ENCODE data around the gene PFDN1. TPM values are rescaled to one million over a fixed set of nuclear protein-coding genes. Genes with fewer than 3 reads are reported as not detected.

The PFDN1 gene
- total RNA-seq, 1 donor from 2014 or later, result 135 TPM

DNA sequence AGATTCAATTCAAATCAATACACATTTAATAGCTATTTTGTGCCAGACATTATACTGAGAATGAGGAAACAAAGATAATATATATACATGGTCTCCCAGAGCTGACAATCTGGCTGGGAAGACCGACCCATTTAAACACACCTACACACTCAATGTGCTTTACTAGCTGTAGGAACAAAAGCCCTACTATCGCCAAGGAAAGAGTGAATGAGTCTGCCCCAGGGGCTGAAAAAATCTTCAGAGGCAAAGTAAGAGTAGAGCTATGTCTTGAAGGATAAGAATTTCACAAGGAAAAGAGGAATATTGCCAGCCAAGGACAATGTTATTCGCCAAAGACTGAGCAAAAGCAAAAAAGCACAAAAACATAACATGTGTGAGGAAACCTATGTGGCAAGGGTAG lies 6.6 kb downstream of the PFDN1 start:
- TF ChIP-seq, protein P1, sequence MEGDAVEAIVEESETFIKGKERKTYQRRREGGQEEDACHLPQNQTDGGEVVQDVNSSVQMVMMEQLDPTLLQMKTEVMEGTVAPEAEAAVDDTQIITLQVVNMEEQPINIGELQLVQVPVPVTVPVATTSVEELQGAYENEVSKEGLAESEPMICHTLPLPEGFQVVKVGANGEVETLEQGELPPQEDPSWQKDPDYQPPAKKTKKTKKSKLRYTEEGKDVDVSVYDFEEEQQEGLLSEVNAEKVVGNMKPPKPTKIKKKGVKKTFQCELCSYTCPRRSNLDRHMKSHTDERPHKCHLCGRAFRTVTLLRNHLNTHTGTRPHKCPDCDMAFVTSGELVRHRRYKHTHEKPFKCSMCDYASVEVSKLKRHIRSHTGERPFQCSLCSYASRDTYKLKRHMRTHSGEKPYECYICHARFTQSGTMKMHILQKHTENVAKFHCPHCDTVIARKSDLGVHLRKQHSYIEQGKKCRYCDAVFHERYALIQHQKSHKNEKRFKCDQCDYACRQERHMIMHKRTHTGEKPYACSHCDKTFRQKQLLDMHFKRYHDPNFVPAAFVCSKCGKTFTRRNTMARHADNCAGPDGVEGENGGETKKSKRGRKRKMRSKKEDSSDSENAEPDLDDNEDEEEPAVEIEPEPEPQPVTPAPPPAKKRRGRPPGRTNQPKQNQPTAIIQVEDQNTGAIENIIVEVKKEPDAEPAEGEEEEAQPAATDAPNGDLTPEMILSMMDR (IDR thresholded peaks at IDR 0.05), result no peak
- Histone ChIP-seq H3K4me1 (peaks cover 0 to 49% of the 10 kb centered on the region in 2 donors), H3K27ac (peak overlapping the region; percentile 56 to 62), H3K36me3 (peaks cover 0 to 5% of the 10 kb centered on the region in 2 donors), H3K4me3 (no peak overlapping the region), H3K9me3 (no peaks in the 10 kb centered on the region), H3K27me3 (no peaks in the 10 kb centered on the region)
- DNase-seq (ENCODE audit: low spot score in 2 of 2), result no peak
- intact Hi-C loops (cut with DNase I), result loop anchor here (2.0 to 5.0 kb wide), 2 partner anchors 27 to 54 kb away; no protein-coding TSS in a partner anchor

DNA sequence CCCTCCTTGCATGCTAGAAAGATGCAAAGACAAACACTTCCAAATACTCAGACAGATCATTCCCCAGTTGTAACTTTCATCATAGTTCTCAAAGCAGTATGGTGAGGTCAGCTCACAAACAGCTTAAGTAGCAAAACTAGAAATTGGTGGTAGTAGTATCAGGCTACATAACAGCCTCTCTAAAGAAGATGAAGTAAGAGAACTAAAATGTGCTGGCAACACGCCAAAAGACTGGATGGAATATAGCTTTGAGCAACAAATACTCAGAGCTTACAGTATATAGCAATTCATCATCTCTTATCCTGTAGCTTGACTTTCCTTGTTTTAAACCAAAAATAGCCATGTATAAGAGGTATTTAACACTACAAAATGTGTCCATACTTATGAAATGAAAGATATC lies 7.5 kb downstream of the PFDN1 start:
- DNase-seq (ENCODE audit: low spot score in 2 of 2), result peak in 1 of 2 donors; percentile 84
- Histone ChIP-seq H3K4me3 (no peak overlapping the region), H3K27me3 (no peaks in the 10 kb centered on the region), H3K27ac (peak overlapping the region; percentile 52 to 74), H3K9me3 (no peaks in the 10 kb centered on the region), H3K4me1 (peaks cover 0 to 48% of the 10 kb centered on the region in 2 donors), H3K36me3 (peaks cover 0 to 5% of the 10 kb centered on the region in 2 donors)
- TF ChIP-seq, protein P1 (IDR thresholded peaks at IDR 0.05), result no peak
- intact Hi-C loops (cut with DNase I), result loop anchor here (2.0 to 5.0 kb wide), 2 partner anchors 53 to 105 kb away; partner anchors contain the start of gene ANKHD1

DNA sequence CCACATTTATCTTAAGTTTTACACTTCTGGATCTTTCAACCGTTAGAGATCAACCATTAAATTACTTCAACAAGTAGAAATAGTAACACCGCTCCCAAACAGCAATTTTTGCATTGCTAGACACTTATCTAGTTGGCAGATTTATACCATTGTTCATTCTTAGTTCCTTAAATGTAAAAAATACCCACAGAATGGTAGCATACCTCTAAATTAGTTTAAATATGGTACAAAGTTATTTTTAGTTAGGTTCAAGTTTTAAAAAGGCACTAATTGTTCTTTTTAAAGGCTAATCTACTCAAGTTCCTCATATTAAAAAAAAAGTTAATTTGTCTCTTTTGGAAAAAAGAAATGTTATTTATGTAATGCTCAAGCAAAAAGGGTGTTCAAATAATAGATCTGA lies 8.1 kb downstream of the PFDN1 start:
- H3K4me1 ChIP-seq, result peaks cover 0 to 48% of the 10 kb centered on the region in 2 donors
- no peaks in the 10 kb centered on the region for H3K27me3 ChIP-seq
- TF ChIP-seq, protein P1 (IDR thresholded peaks at IDR 0.05), result no peak
- DNase-seq (ENCODE audit: low spot score in 2 of 2), result no peak
- no peaks in the 10 kb centered on the region for H3K36me3 ChIP-seq
- no peaks in the 10 kb centered on the region for H3K9me3 ChIP-seq
- no peak overlapping the region for H3K4me3 ChIP-seq
- peak overlapping the region; percentile 52 to 74 for H3K27ac ChIP-seq
- intact Hi-C loops (cut with DNase I), result loop anchor here (2.0 to 5.0 kb wide), 2 partner anchors 52 to 106 kb away; partner anchors contain the start of gene ANKHD1

DNA sequence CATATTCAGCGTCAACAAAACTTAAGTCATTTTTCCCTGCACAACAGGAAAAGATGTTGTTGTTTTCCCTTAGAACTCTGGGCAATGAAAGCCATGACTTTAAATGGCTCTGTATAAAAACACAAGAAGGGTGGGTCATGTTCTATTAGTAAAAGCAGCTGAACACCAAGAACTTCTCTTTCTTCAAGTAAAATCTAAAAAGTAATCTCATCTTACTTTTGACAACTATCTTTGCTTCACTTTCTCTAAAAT lies 9.1 kb downstream of the PFDN1 start:
- no peaks in the 10 kb centered on the region for H3K9me3 ChIP-seq
- DNase-seq (ENCODE audit: low spot score in 2 of 2), result no peak
- H3K27ac ChIP-seq, result peak overlapping the region; percentile 52 to 74
- no peaks in the 10 kb centered on the region for H3K36me3 ChIP-seq
- H3K4me3 ChIP-seq, result no peak overlapping the region
- H3K27me3 ChIP-seq, result no peaks in the 10 kb centered on the region
- TF ChIP-seq, protein P1 (IDR thresholded peaks at IDR 0.05), result no peak
- intact Hi-C loops (cut with DNase I), result loop anchor here (2.0 kb wide), 1 partner anchor 107 kb away; the partner anchor contains the start of gene ANKHD1
- peaks cover 0 to 43% of the 10 kb centered on the region in 2 donors for H3K4me1 ChIP-seq

DNA sequence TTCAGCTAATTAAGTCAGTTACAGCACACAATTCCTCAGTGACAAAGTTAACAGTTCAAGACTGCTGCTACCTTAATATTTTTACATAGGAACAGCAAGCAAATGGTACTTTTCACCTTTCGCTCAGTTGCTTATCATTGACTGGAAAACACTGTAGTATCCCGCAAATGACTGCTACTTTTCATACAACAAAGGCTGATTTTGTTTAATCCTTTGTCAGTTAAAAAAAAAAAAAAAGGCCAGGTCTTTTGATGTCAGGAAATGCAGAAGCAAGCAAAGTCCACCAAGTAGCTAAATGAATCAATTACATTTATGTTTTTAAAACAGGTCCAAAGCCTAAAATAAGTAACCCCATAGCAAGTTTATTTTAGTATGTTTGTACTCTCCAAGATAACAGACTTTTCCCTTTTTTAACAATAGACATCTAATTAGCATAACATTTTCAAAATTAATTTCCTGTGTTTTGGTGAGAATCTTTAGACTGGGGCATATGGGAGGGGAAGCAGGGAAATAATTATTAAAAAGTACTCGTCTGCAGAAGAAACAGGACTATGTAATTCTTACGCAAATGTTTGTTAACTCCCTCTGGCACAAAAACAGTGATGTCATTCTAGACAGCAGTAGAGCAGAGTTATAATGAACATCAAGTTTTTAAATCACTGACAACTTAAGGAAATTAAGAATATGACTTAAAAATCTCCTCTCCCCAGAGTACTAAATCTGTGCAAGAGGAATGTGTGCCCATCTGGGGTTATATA lies 9.6 kb downstream of the PFDN1 start:
- intact Hi-C loops (cut with DNase I), result no loop called here
- Histone ChIP-seq H3K4me3 (no peak overlapping the region), H3K27me3 (no peaks in the 10 kb centered on the region), H3K4me1 (peaks cover 0 to 39% of the 10 kb centered on the region in 2 donors), H3K27ac (peak overlapping the region; percentile 52 to 74), H3K36me3 (no peaks in the 10 kb centered on the region), H3K9me3 (no peaks in the 10 kb centered on the region)
- DNase-seq (ENCODE audit: low spot score in 2 of 2), result no peak
- TF ChIP-seq, protein P1 (IDR thresholded peaks at IDR 0.05), result no peak
